Upper lobe of right lung (tissue), 1 donor: ENCODE results near the gene XIAP. TPM values are rescaled to one million over a fixed set of nuclear protein-coding genes. Genes with fewer than 3 reads are reported as not detected.
"Not testable (repeated sequence)": the region's sequence is repeated elsewhere in the genome, so short reads cannot be mapped to it uniquely, and the experiment has no call there.

Experiments
- ATAC-seq: fragments of 200-7000 bp; cut with Tn5 transposase; one replicate; pipeline ENCODE4 v1.9.1; 2020; ENCODE audit warnings: mild to moderate bottlenecking, moderate library complexity
- DNase-seq: peaks from one replicate; pipeline ENCODE4 v3.0.0-alpha.2; 2020
- H3K27ac ChIP-seq: fragments of 200-600 bp; one replicate; pipeline ENCODE4 v1.8.0; 2022
- H3K27me3 ChIP-seq: fragments of 200-600 bp; one replicate; pipeline ENCODE4 v1.8.0; 2022; ENCODE audit warnings: mild to moderate bottlenecking
- H3K36me3 ChIP-seq: fragments of 200-600 bp; one replicate; pipeline ENCODE4 v1.8.0; 2022
- H3K4me1 ChIP-seq: fragments of 200-600 bp; one replicate; pipeline ENCODE4 v1.8.0; 2022
- H3K4me3 ChIP-seq: fragments of 200-600 bp; one replicate; pipeline ENCODE4 v1.8.0; 2022; ENCODE audit warnings: mild to moderate bottlenecking
- H3K9me3 ChIP-seq: fragments of 200-600 bp; one replicate; pipeline ENCODE4 v1.8.0; 2022
- CTCF ChIP-seq: fragments of 200-600 bp; IDR thresholded peaks from one replicate; pipeline ENCODE4 v1.8.0; 2022; ENCODE audit warnings: antibody characterized with exemption
- intact Hi-C: fragments of 100-400 bp; cut with DNase I; formaldehyde crosslinking; loops from one replicate; pipeline ENCODE4 v1.11.0; 2022
- total RNA-seq: library from RNA; stranded (reverse); fragmentation: NEBNext Ultra II Directional; extraction: Animal tissue kit (Norgen Biotek cat#: 25700); gene quantifications from one replicate; pipeline ENCODE4 v1.2.1, GENCODE V29; 2021
- donor health status: DM: no; HTN: yes; CAD: no; lungs with severe emphysema.

XIAP gene
- total RNA-seq, 1 donor from 2014 or later = 58.2 TPM

- intact Hi-C loops = no loop called here
- Histone ChIP-seq H3K9me3 (no peaks in the 10 kb centered on the region), H3K4me3 (no peak overlapping the region), H3K27ac (no peak overlapping the region), H3K27me3 (no peaks in the 10 kb centered on the region), H3K36me3 (no peaks in the 10 kb centered on the region), H3K4me1 (peaks cover 3% of the 10 kb centered on the region)
- DNase-seq (no peak), ATAC-seq (peak; percentile 43)
- no peak for TF ChIP-seq CTCF
These were observed 18.4 kb downstream of the XIAP start for GRCh38 chrX:123878252-123878721.

GRCh38 chrX:123881330-123881729 is 21.5 kb downstream of the XIAP start:
- Histone ChIP-seq H3K4me1 (peaks cover 3% of the 10 kb centered on the region), H3K9me3 (no peaks in the 10 kb centered on the region), H3K4me3 (no peak overlapping the region), H3K27ac (no peak overlapping the region), H3K36me3 (no peaks in the 10 kb centered on the region), H3K27me3 (no peaks in the 10 kb centered on the region)
- no peak for DNase-seq
- ATAC-seq = no peak
- no peak for TF ChIP-seq CTCF
- intact Hi-C loops = no loop called here

- ATAC-seq (no peak), DNase-seq (no peak)
- H3K27ac ChIP-seq = no peak overlapping the region
- H3K9me3 ChIP-seq = no peaks in the 10 kb centered on the region
- peaks cover 1% of the 10 kb centered on the region for H3K4me1 ChIP-seq
- no peak for TF ChIP-seq CTCF
- H3K4me3 ChIP-seq = no peak overlapping the region
- H3K36me3 ChIP-seq = no peaks in the 10 kb centered on the region
- intact Hi-C loops = no loop called here
- no peaks in the 10 kb centered on the region for H3K27me3 ChIP-seq
These were observed 22.5 kb downstream of the XIAP start for GRCh38 chrX:123882391-123882790.

GRCh38 chrX:123884809-123885408 is 25.1 kb downstream of the XIAP start:
- ATAC-seq (peak; percentile 66), DNase-seq (no peak)
- no peaks in the 10 kb centered on the region for H3K27me3 ChIP-seq
- intact Hi-C loops = no loop called here
- H3K4me3 ChIP-seq = no peak overlapping the region
- no peak overlapping the region for H3K27ac ChIP-seq
- H3K36me3 ChIP-seq = peaks cover 10% of the 10 kb centered on the region
- TF ChIP-seq CTCF = peak; percentile 52
- no peaks in the 10 kb centered on the region for H3K9me3 ChIP-seq
- no peaks in the 10 kb centered on the region for H3K4me1 ChIP-seq

GRCh38 chrX:123899701-123900100 is 39.8 kb downstream of the XIAP start:
- peaks cover 15% of the 10 kb centered on the region for H3K36me3 ChIP-seq
- H3K9me3 ChIP-seq = no peaks in the 10 kb centered on the region
- DNase-seq (no peak), ATAC-seq (no peak)
- TF ChIP-seq CTCF = no peak
- intact Hi-C loops = no loop called here
- H3K4me1 ChIP-seq = no peaks in the 10 kb centered on the region
- no peak overlapping the region for H3K27ac ChIP-seq
- no peaks in the 10 kb centered on the region for H3K27me3 ChIP-seq
- no peak overlapping the region for H3K4me3 ChIP-seq

GRCh38 chrX:123903261-123903660 is 43.4 kb downstream of the XIAP start:
- H3K27me3 ChIP-seq, H3K36me3 ChIP-seq, ATAC-seq, H3K9me3 ChIP-seq, DNase-seq, intact Hi-C loops, H3K4me3 ChIP-seq, H3K4me1 ChIP-seq, H3K27ac ChIP-seq: not testable (repeated sequence)
